IMR-90 (cell line): Measurements from ENCODE around the gene NCF2. TPM values are rescaled to one million over a fixed set of nuclear protein-coding genes. Genes with fewer than 3 reads are reported as not detected.

Experiments
- ATAC-seq: fragments of 200-7000 bp; cut with Tn5 transposase; 2 replicates; pipeline ENCODE4 v1.9.1; 2020; ENCODE audit warnings: low read depth, mild to moderate bottlenecking, moderate library complexity
- BruUV-seq: library from RNA; stranded (reverse); fragments of 400-500 nt; replicated peaks from 2 replicates; lab custom pipeline; 2021; lab: Mats Ljungman, UMichigan
- CTCF ChIA-PET: fragments of 300-600 bp; formaldehyde crosslinking; extraction: SDS; loops from one replicate; lab custom pipeline; 2021; ENCODE audit warnings: antibody characterized with exemption; lab: Yijun Ruan, JAX
- POLR2A ChIA-PET: fragments of 300-600 bp; sonication (Branson Sonifier 250); formaldehyde crosslinking; loops from one replicate; lab custom pipeline; 2022; ENCODE audit warnings: antibody characterized with exemption; ENCODE audit not compliant: unreplicated experiment; lab: Charles Lee
- DNase-seq: peaks from one replicate; pipeline ENCODE4 v3.0.0; 2013
- H2AFZ ChIP-seq: replicated peaks from 2 replicates; pipeline ENCODE3; 2013; ENCODE audit warnings: low read length, mild to moderate bottlenecking; ENCODE audit not compliant: poor library complexity
- H2AK5ac ChIP-seq: 2 replicates; pipeline ENCODE4 v1.6.1; 2013; ENCODE audit warnings: low read depth, low read length, inconsistent platforms
- H2AK9ac ChIP-seq: replicated peaks from 2 replicates; pipeline ENCODE3; 2013; ENCODE audit warnings: mild to moderate bottlenecking, low read depth, low read length, moderate library complexity; ENCODE audit not compliant: poor library complexity
- H2BK120ac ChIP-seq: 2 replicates; pipeline ENCODE4 v1.6.1; 2013; ENCODE audit warnings: low read depth, low read length, inconsistent platforms
- H2BK15ac ChIP-seq: 3 replicates; pipeline ENCODE4 v1.6.1; 2013; ENCODE audit warnings: low read depth, low read length, inconsistent platforms
- H2BK20ac ChIP-seq: 2 replicates; pipeline ENCODE4 v1.6.1; 2013; ENCODE audit warnings: low read depth, mild to moderate bottlenecking, inconsistent platforms, low read length, moderate library complexity
- H2BK5ac ChIP-seq: 2 replicates; pipeline ENCODE4 v1.6.1; 2013; ENCODE audit warnings: mild to moderate bottlenecking, low read depth, low read length, inconsistent platforms; ENCODE audit not compliant: poor library complexity, severe bottlenecking
- H3K14ac ChIP-seq: replicated peaks from 2 replicates; pipeline ENCODE4 v1.6.1; 2013; ENCODE audit warnings: low read depth, low read length, inconsistent platforms
- H3K18ac ChIP-seq: 2 replicates; pipeline ENCODE4 v1.6.1; 2013; ENCODE audit warnings: low read depth, low read length, control low read depth
- H3K23ac ChIP-seq: 2 replicates; pipeline ENCODE4 v1.6.1; 2013; ENCODE audit warnings: low read depth, low read length, inconsistent platforms
- H3K27ac ChIP-seq: 2 replicates; pipeline ENCODE4 v1.5.1; 2013; ENCODE audit warnings: mild to moderate bottlenecking, control low read depth, low read length; ENCODE audit not compliant: insufficient read depth
- H3K27me3 ChIP-seq: 2 replicates; pipeline ENCODE4 v1.6.1; 2013; ENCODE audit warnings: low read length; ENCODE audit not compliant: control insufficient read depth, insufficient read depth
- H3K36me3 ChIP-seq: 2 replicates; pipeline ENCODE4 v1.6.1; 2013; ENCODE audit warnings: low read length, mixed read lengths; ENCODE audit not compliant: control insufficient read depth, insufficient read depth
- H3K4ac ChIP-seq: 2 replicates; pipeline ENCODE4 v1.6.1; 2013; ENCODE audit warnings: low read depth, low read length, inconsistent platforms
- H3K4me1 ChIP-seq: 2 replicates; pipeline ENCODE4 v1.6.1; 2013; ENCODE audit warnings: low read length, mixed read lengths; ENCODE audit not compliant: control insufficient read depth, insufficient read depth
- H3K4me2 ChIP-seq: 2 replicates; pipeline ENCODE4 v1.6.1; 2013; ENCODE audit warnings: low read depth, mild to moderate bottlenecking, control low read depth, low read length, moderate library complexity
- H3K4me3 ChIP-seq: 2 replicates; pipeline ENCODE4 v1.5.1; 2013; ENCODE audit warnings: low read depth, mild to moderate bottlenecking, control low read depth, low read length, moderate library complexity; ENCODE audit not compliant: insufficient read depth
- H3K56ac ChIP-seq: 2 replicates; pipeline ENCODE4 v1.6.1; 2013; ENCODE audit warnings: low read length, inconsistent platforms; ENCODE audit not compliant: insufficient read depth; ENCODE audit errors: extremely low read depth
- H3K79me1 ChIP-seq, 2 experiments: 2 replicates each; pipeline ENCODE4 v1.6.1; 2013; ENCODE audit warnings: low read length in 2 of 2, inconsistent platforms in 1 of 2, low read depth in 1 of 2
- H3K9ac ChIP-seq: 2 replicates; pipeline ENCODE4 v1.6.1; 2013; ENCODE audit warnings: low read depth, low read length, control low read depth
- H3K9me1 ChIP-seq: 2 replicates; pipeline ENCODE4 v1.6.1; 2013; ENCODE audit warnings: low read length, inconsistent platforms; ENCODE audit not compliant: insufficient read depth
- H3K9me3 ChIP-seq: 2 replicates; pipeline ENCODE4 v1.6.1; 2013; ENCODE audit warnings: low read length; ENCODE audit not compliant: control insufficient read depth, insufficient read depth
- H4K20me1 ChIP-seq: 2 replicates; pipeline ENCODE4 v1.6.1; 2013; ENCODE audit warnings: low read length, inconsistent platforms; ENCODE audit not compliant: insufficient read depth
- H4K5ac ChIP-seq: 2 replicates; pipeline ENCODE4 v1.6.1; 2013; ENCODE audit warnings: mild to moderate bottlenecking, low read depth, low read length, control low read depth
- H4K8ac ChIP-seq, 2 experiments: 2 replicates each; pipeline ENCODE4 v1.6.1; 2013; ENCODE audit warnings: low read depth in 2 of 2, low read length in 2 of 2, control low read depth in 1 of 2, inconsistent platforms in 1 of 2
- H4K91ac ChIP-seq: 2 replicates; pipeline ENCODE4 v1.6.1; 2013; ENCODE audit warnings: low read depth, low read length, inconsistent platforms; ENCODE audit not compliant: insufficient read depth
- CEBPB ChIP-seq: IDR thresholded peaks from 2 replicates; pipeline ENCODE4 v1.6.1; 2012; ENCODE audit warnings: low read depth, low read length, improper control_type of control experiment
- CHD1 ChIP-seq: IDR thresholded peaks from 2 replicates; pipeline ENCODE4 v1.6.1; 2012; ENCODE audit warnings: low read depth, low read length, improper control_type of control experiment
- CTCF ChIP-seq: conservative IDR thresholded peaks from 2 replicates; pipeline ENCODE4 v1.5.1; 2012; ENCODE audit warnings: mild to moderate bottlenecking, low read depth, low read length, improper control_type of control experiment
- ELK1 ChIP-seq: fragments of 150-350 bp; IDR thresholded peaks from 2 replicates; pipeline ENCODE4 v1.6.1; 2016; ENCODE audit warnings: low read depth, mild to moderate bottlenecking, low read length, moderate library complexity, borderline replicate concordance
- FOS ChIP-seq: fragments of 150-350 bp; IDR thresholded peaks from 2 replicates; pipeline ENCODE4 v1.6.1; 2016; ENCODE audit warnings: low read depth, low read length
- MAFK ChIP-seq: IDR thresholded peaks from 2 replicates; pipeline ENCODE4 v1.6.1; 2012; ENCODE audit warnings: low read depth, low read length, improper control_type of control experiment
- MXI1 ChIP-seq: IDR thresholded peaks from 2 replicates; pipeline ENCODE4 v1.6.1; 2012; ENCODE audit warnings: low read depth, mild to moderate bottlenecking, low read length, moderate library complexity, borderline replicate concordance
- POLR2A ChIP-seq: IDR thresholded peaks from 2 replicates; pipeline ENCODE4 v1.6.1; 2012; ENCODE audit warnings: mild to moderate bottlenecking, low read depth, low read length
- RCOR1 ChIP-seq: IDR thresholded peaks from 2 replicates; pipeline ENCODE4 v1.6.1; 2012; ENCODE audit warnings: mild to moderate bottlenecking, low read length, improper control_type of control experiment; ENCODE audit not compliant: insufficient replicate concordance
- RFX5 ChIP-seq: IDR thresholded peaks from 2 replicates; pipeline ENCODE4 v1.8.0; 2012; ENCODE audit warnings: low read depth, mild to moderate bottlenecking, low read length, moderate library complexity
- USF2 ChIP-seq: fragments of 150-350 bp; IDR thresholded peaks from 2 replicates; pipeline ENCODE4 v1.6.1; 2017; ENCODE audit warnings: mild to moderate bottlenecking, antibody characterized with exemption, low read length, low read depth
- WGBS, 2 experiments: methylation state at CpG; one replicate each; pipeline versions ENCODE4 v1.1.5 to v1.1.7; 2013; ENCODE audit warnings: missing lambda C conversion rate in 2 of 2; ENCODE audit not compliant: insufficient read length in 1 of 2; ENCODE audit errors: extremely low coverage in 2 of 2; 5-methylcytosine and 5-hydroxymethylcytosine counted together
- dilution Hi-C: fragments of 300-500 bp; cut with HindIII; formaldehyde crosslinking; loops from one replicate; pipeline ENCODE4 v1.14.3; 2018; ENCODE audit warnings: low sequenced_read_pairs; ENCODE audit not compliant: unreplicated experiment
- in situ Hi-C: fragments of 300-500 bp; cut with MboI; formaldehyde crosslinking; loops from 3 replicates; pipeline ENCODE4 v1.14.3; 2019; ENCODE audit warnings: low sequenced_read_pairs, inconsistent platforms, mixed read lengths
- intact Hi-C: fragments of 100-400 bp; cut with micrococcal nuclease; formaldehyde crosslinking; loops from 2 replicates; pipeline ENCODE4 v1.10.0; 2022
- polyA plus RNA-seq, 3 experiments: library from polyadenylated mRNA; depleted of rRNA; stranded (reverse); fragments of >200 nt; gene quantifications; 2 replicates each; pipeline ENCODE4 v1.2.3, GENCODE V29; 2012; ENCODE audit warnings: low replicate concordance in 1 of 3
- total RNA-seq: library from RNA; depleted of rRNA; stranded (reverse); fragments of >200 nt; gene quantifications from 2 replicates; pipeline ENCODE4 v1.2.3, GENCODE V29; 2012

NCF2 gene
- total and polyA plus RNA-seq, 2 of the 4 experiments (the other 2 are of a cell fraction) = 3.2 to 4.2 TPM

- BruUV-seq = no TSS peak
- no peak overlapping the region for H2BK20ac ChIP-seq
- no peak overlapping the region for H3K18ac ChIP-seq
- H3K4me3 ChIP-seq = no peak overlapping the region
- H3K4me2 ChIP-seq = no peak overlapping the region
- ChIA-PET POLR2A (no interaction called here), CTCF (no interaction called here)
- TF ChIP-seq CEBPB (no peak), CHD1 (no peak), CTCF (no peak), RFX5 (no peak), ELK1 (no peak), USF2 (no peak), POLR2A (no peak), FOS (no peak), MXI1 (no peak), RCOR1 (no peak), MAFK (no peak)
- H3K27me3 ChIP-seq = peaks cover 4% of the 10 kb centered on the region
- DNase-seq (peak; percentile 23), ATAC-seq (no peak)
- H3K27ac ChIP-seq = no peak overlapping the region
- no peak overlapping the region for H2BK15ac ChIP-seq
- H3K9me3 ChIP-seq = no peaks in the 10 kb centered on the region
- no peak overlapping the region for H2BK120ac ChIP-seq
- no peak overlapping the region for H2AK9ac ChIP-seq
- dilution Hi-C loops = no loop called here
- intact Hi-C loops = no loop called here
- H3K79me1 ChIP-seq = no peaks in the 10 kb centered on the region
- peaks cover 5% of the 10 kb centered on the region for H3K9me1 ChIP-seq
- peaks cover 7% of the 10 kb centered on the region for H3K4me1 ChIP-seq
- no peak overlapping the region for H4K8ac ChIP-seq
- H3K14ac ChIP-seq = no peak overlapping the region
- H4K91ac ChIP-seq = no peak overlapping the region
- in situ Hi-C loops = no loop called here
- H2AK5ac ChIP-seq = no peak overlapping the region
- no peak overlapping the region for H2AFZ ChIP-seq
- no CpG with 5 or more reads among the region's 1 CpG for WGBS, 2 experiments
- no peak overlapping the region for H3K4ac ChIP-seq
- H4K20me1 ChIP-seq = no peaks in the 10 kb centered on the region
- no peak overlapping the region for H3K23ac ChIP-seq
- H3K9ac ChIP-seq = no peak overlapping the region
- no peak overlapping the region for H3K56ac ChIP-seq
- no peak overlapping the region for H4K5ac ChIP-seq
- H2BK5ac ChIP-seq = no peak overlapping the region
- H3K36me3 ChIP-seq = no peaks in the 10 kb centered on the region
Measured at GRCh38 chr1:183572721-183573120, 17.5 kb downstream of the NCF2 start.
